UCSD-AML1 (cell line): ENCODE data around the gene HERPUD1.
"Not testable (repeated sequence)": the region's sequence is repeated elsewhere in the genome, so short reads cannot be mapped to it uniquely, and the experiment has no call there.

Experiments
- DNase-seq: peaks from one replicate; lab custom pipeline; 2025; ENCODE audit not compliant: unreplicated experiment; lab: John Stamatoyannopoulos, UW

The HERPUD1 gene

DNA sequence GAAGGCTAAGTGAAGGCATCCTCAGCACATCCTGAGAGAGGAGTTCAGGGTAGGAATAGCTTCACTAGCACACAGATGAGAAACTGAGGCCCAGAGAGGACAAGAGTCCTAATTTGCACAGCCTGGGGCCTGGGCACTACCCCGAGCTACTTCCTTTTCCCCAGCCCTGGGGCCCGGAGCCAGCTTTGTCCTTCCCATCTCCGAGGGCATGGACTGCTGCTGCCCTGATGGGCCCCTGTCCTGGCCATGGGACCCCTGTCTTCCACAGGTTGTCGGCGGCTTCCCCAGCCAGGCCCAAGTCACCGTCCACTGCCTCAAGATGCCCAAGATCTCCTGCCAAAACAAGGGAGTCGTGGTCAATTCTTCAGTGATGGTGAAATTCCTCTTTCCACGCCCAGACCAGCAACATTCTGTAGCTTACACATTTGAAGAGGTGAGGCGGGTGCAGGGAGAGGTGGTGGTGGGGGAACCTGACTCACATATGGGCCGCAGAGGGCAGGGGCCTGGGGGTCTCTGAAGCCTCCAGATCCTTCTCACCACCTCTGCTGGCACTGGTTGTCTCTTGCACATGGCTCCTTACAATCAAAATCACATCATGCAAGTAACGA, 46.0 kb downstream of the HERPUD1 start:
- DNase-seq, result no peak

DNA sequence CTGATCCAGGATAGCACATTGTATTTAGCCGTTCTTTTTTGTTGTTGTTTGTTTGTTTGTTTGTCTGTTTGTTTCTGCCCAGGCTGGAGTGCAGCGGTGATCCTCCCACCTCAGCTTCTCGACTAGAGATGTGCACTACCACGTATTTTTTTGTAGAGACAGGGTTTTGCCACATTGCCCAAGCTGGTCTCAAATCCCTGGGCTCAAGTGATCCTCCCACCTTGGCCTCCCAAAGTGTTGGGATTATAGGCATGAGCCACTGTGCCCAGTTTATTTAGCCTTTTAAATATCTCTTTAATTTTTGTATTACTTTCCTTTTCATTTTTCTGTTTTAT, 48.2 kb downstream of the HERPUD1 start:
- DNase-seq, result no peak

DNA sequence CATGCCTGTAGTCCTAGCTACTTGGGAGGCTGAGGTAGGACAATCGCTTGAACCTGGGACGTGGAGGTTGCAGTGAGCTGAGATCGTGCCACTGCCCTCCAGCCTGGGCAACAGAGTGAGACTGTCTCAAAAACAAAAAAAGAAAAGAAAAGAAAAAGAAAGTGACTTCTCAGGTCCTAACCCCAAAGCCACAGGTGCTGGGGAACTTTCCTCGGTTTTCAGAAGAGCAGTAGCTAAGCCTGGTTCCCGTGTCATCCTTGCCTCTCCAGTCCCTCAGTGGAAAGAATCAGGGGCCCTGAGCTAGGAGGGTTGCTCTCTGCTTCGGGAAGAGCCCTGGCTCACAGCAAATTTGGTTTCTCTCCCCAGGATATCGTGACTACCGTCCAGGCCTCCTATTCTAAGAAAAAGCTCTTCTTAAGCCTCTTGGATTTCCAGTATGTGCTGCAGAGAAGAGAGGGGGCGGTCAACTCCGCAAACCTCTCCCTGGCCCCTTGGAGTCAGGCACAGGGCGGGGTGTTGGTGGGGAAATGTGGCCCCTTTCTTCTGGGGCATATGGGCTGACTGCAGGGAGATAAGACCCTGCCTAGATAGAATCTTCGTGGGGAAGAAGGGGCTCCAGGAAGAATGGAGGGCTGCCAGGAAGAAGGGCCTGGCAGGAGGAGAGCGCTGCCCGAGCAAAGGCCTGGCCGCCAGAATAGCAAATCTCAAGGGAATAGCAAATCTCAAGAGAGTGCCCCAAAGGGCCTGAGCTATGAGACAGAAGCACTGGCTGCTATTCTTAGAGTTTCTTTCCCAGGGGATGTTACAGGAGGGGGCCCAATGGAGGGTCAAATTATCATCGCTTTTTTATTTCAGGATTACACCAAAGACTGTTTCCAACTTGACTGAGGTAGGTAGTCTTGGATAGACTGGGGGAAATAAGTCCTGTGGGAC, 49.1 kb downstream of the HERPUD1 start:
- DNase-seq, result no peak

DNA sequence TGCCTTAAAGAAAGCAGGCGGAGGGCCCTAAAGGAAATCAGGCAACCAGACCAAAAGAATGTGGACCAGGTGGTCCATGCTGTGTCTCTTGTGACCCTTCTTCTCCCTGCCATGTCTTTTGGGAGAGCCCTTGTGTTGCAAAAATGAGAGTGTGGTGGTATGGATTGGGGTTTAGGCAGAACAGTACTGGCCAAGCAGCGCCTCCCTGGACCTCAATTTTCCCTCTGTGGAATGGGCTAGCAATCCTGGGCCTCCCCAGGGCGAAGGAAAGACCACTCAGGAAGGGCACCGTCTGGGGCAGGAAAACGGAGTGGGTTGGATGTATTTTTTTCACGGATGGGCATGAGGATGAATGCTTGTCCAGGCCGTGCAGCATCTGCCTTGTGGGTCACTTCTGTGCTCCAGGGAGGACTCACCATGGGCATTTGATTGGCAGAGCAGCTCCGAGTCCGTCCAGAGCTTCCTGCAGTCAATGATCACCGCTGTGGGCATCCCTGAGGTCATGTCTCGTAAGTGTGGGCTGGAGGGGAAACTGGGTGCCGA, 49.9 kb downstream of the HERPUD1 start:
- DNase-seq, result no peak

DNA sequence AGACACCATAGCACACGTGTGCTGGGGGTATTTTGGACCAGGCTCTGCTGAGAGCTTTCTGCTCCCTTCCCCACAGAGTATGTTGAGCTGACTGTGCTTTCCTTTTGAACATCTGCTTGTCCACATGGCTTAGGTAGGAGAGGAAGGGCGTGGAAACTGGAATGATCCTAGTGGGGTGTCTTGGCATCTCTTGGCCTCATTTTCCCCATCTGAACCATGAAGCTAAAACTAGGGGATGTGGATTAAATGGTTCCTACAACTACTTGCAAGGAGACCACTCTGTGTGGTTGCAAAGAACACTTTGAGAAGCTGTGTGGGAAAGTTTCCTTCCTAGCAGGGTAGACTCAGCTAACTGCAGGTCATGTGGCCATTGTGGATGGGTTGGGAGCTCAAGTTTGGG, 50.8 kb downstream of the HERPUD1 start:
- DNase-seq, result no peak

DNA sequence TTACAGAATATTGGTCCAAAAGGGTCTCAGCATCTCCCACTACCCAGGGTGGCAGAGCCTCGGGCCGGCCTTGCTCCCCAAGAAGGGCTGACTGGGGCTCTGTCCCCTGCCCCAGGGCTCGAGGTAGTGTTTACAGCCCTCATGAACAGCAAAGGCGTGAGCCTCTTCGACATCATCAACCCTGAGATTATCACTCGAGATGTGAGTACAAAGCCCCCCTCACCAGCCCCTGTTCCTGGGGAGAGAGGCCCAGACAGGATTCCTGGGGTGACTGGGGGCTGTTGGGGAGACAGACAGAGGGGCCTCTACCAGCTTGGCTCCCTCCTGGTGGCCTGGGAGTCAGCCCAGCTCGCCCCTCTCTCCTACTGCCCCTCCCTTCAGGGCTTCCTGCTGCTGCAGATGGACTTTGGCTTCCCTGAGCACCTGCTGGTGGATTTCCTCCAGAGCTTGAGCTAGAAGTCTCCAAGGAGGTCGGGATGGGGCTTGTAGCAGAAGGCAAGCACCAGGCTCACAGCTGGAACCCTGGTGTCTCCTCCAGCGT, 51.3 kb downstream of the HERPUD1 start:
- no peak for DNase-seq

DNA sequence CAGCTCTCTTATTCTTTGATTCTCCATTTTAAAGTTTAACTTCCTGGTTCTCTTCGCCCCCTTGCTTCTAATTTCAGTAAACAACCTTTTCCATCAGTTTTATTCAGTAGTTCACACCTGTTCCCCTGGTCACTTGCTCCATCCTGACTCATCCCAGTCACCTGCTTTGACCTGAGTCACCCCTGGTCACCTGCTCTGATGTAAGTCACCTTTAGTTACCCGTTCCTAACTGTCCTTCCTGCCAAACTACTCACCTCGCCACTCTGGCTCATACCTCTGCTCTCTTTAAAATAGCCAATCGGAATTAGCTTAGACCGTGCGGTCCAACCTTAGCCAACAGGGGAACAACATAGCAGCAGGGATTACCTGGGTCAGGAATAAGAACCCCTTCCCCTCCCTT, 52.7 kb downstream of the HERPUD1 start:
- no peak for DNase-seq

DNA sequence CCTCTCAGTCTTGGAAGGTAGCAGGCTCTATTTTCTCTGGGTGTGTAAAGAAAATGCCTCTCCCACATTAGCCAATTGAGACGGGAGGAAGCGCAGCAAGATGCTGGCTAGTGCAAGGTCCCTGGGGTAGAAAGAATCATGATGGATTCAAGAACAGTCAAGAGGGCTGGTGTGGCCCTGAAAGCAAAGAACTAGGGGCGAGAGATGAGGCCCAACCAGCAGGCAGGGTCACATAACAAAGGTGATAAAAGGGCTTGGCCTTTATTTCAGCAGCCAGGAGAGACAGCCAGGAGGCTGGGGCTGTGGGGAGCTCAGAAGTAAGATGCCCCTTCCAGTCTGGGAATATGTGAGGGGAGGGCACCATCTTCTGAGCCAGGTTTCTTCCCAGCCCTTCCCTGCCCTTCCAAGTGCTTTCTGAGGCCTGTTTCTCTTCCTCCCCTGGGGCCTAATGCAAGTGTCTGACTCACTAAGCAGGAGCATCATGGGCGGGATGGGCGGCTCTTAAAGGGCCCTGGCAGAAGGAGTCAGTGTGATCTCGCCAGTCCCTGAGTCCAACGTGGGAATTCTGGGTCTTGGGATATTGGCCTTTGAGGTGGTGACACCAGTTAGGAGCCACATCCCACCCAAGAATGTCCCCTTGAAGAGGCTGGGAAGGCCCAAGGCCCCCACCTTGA, 53.5 kb downstream of the HERPUD1 start:
- no peak for DNase-seq

DNA sequence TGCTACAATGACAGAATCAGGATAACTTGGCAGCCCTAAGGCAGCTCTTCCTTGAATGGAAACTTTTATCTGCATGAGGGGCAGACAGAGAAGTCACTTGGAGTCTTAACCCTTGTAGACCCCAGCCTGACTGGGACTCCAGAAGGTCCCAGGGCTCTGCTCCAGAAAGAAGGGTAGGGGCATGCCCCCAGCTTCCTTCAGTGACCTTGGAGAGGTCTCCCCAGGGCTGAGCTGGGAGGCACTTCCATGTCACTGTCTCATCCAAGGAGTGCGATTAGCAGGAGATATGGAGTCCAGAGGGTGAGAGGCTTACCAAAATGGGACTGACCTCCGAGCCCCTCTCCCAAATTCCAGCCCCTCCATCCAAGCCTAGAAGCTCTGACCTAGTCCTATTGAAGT, 54.0 kb downstream of the HERPUD1 start:
- no peak for DNase-seq

DNA sequence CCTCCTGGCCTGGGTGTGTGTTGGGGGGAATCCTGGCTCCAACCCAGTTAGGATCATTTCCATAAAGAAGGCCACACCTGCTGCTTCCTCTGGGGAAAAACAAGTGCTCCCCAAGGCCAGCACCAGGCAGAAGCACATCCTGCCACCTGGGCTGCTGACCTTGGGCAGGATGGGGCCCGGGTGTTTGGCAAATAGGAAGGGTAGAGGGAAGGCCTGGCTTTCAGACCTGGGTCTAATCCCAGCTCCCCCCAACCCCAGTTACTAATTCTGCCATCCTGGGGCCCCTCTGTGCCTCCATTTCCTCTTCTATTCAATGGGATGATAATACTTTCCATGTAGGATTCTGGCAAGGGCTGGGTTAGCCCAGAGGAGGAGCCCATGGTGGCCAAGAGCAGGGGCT, 54.4 kb downstream of the HERPUD1 start:
- DNase-seq, result no peak

DNA sequence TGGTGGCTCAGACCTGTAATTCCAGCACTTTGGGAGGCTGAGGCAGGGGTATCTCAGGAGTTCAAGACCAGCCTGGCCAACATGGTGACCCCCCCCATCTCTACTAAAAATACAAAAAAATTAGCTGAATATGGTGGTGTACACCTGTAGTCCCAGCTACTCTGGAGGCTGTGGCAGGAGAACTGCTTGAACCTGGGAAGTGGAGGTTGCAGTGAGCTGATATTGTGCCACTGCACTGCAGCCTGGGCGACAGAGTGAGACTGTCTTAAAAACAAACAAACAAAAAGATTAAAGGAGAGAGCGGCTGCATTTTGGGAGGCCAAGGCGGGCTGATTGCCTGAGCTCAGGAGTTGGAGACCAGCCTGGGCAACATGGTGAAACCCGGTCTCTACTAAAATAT, 55.0 kb downstream of the HERPUD1 start:
- DNase-seq, result not testable (repeated sequence)

DNA sequence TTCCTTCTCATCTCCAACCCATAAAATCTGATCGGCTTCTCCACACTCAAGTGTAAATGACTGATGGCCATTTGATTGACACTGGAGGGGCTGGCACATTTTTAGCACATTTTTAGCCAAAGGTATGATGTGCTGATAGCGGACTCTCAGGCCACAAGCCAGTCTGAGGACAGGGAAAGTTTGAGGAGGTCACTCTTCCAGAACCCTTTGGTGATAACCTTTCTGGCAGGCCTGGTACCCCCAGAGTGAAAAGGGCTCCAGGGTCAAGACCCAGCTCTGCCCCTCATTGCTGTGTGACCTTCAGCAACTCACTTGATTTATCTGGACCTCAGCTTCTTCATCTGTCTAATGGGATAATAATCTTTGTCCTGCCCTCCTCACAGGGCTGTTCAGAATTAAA, 55.8 kb downstream of the HERPUD1 start:
- no peak for DNase-seq

DNA sequence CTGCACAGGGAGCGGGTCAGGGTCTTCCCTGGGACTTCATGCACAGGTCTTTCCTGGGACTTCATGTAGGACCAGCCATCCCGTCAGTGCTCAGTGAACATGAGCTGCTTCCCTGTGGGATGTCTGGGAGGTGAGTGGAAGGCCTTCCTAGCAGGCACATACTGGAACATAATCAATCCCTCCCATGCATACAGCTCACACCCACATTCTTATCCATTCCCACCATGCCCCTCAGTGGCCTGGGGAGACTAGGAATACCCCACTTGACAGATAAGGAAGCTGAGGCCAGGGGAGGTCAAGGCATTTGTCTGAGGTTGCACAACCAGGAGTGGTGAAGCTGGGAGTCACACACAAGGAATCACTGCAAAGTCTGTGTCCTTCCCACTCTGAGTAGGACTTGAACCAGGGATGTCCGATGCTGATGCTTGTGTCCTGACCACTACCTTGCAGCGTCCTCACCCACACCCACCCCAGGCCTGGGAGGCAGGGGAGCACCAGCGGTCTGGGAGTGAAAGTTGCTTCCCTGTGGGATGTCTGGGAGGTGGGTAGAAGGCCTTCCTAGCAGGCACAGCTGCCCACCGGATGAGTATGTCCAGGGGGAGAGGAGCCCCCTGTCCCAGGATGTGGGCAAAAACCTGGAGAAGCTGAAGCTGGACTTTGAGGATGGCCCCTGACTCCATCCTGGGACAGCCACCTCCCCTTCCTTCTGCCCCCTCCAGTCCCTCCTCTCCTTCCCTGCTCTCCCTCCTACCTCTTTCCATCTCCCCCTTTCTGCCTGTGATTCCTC, 56.4 kb downstream of the HERPUD1 start:
- no peak for DNase-seq

DNA sequence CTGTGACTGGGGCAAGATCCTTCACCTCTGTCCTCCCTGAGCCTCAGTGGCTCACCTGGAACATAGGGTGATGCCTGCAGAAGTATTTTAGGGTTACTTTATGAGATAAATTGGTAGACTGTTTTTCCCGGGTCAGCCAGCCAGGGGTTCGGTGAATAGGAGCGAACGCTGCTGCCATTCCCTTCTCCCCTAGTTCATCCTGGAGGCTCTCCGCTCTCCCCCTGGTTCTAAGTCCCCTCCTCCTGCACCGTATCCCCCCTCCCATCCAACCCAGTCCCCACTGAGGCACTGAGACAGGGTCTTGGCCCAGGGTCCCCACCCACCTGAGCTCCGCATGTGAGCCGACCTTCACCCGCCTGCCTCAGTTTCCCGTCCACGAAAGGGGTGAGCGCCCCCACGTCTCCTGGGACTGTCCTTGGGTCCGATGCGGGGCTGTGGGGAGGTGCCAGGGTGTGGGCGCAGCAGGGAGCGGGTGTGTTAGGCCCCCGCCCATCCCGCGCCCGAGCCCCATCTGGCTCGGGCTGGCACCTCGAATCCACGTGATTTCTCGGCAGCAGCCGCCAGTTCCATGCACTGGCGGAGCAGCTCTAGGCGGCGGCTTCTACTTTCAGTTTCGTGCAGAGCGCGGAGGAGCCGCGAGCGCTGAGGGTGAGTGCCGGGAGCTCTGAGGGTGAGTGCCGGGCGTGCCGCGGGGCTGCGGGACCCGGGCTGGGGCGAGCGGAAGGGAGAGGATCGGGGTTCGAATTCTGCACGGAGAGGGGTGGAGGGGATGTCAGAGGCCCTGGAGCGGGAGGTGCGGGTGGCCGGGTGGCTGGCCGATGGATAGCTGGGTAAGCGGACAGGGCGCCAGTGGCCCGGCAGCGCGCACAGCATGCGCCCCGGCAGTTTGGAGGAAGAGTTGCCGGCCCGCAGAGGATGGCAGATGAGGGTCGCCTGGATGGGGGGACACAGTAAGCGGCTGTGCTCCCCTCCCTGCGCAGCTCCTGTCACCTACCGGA, 57.3 kb downstream of the HERPUD1 start, which contains the start of gene NLRC5:
Gene NLRC5 (plus strand): TSS at position 610 of the 998 bp plus-strand sequence. CDS start 31,156 bp downstream, outside the sequence.
- peak; percentile 82 for DNase-seq

DNA sequence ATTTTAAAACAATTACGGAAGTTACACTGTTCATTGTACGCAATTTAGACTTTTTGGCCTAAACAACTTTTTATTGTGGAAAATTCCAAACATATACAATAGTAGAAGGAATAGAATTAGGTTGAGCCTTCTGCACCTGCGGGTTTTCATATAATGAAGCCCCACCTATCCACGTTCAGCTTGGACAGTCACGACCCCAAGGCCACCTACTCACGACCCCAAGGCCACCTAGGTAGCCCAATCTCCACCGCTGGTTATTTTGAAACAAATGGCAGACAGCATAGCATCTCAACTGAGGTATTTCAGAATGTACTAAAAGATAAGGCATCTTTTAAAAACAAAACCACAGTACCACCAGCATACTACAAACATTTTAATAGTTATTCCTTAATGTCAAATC, 58.0 kb downstream of the HERPUD1 start:
- no peak for DNase-seq

DNA sequence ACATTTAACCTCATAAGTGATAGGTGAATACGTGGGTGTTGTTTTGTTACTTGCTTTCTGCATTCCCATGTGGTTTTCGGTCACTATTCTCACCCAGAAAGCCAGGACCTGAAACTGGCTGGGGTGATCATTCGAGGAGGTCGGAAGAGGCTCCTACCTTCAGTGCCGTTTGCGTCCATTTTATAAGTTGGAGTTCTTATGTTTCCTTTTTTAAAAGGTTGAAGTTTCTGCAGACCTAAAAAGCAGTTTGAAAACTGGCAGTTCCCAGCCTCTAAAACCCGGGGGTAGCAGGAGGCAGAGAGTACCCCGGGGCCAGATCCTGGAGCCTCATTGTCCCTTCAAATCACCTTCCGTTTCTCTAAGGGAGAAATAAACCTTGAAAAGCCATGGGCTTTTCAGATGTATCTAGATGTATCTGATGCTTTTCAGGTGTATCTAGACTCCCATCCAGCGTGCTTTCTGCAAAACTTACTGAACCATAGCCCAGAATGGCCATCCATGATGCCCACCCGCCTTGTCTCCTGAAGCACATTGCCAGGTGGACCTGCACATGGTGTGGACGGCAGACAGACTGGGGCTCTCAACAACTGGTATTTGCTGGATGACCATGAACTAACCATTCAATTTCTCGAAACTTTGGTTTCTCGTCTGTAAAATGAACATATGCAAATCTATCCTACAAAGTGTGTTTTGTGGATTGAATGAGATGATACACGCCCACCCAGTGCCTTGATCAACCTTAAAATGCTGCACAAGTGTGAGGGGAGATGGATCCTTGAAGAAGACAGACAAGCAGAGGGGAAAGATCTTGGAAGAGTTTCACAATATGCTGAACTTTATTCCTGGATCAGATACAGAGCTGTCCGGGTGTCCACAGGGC, 58.7 kb downstream of the HERPUD1 start:
- no peak for DNase-seq

DNA sequence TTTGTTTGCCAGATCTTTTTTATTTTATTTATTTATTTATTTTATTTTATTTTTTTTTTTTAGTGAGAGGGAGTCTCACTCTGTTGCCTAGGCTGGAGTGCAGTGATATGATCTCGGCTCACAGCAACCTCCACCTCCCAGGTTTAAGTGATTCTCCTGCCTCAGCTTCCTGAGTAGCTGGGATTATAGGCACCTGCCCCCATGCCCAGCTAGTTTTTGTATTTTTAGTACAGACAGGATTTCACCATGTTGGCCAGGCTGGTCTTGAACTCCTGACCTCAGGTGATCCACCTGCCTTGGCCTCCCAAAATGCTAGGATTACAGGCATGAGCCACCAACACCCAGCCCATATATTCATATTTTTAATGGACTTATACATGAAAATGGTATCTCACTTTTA, 60.5 kb downstream of the HERPUD1 start:
- not testable (repeated sequence) for DNase-seq

DNA sequence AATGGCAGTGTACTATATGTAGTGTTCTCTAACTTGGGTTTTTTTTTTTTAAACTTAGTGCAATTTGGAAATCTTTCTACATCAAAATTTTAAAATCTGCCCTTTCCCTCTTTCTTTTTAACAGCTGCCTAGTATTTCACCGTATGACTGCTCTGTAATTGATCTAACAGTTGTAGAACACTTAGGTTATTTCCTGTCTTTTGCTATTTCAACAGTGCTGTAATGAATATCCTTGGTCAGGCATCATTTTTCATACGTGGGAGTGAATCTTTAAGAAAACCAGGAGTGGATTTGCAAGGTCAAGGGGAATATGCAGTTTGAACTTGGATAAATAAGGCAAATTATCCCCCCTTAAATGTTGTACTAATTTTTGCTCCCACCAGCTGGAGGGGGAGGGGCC, 61.3 kb downstream of the HERPUD1 start:
- DNase-seq, result no peak
